Measurements from ENCODE around the gene ADAM12.

DNA sequence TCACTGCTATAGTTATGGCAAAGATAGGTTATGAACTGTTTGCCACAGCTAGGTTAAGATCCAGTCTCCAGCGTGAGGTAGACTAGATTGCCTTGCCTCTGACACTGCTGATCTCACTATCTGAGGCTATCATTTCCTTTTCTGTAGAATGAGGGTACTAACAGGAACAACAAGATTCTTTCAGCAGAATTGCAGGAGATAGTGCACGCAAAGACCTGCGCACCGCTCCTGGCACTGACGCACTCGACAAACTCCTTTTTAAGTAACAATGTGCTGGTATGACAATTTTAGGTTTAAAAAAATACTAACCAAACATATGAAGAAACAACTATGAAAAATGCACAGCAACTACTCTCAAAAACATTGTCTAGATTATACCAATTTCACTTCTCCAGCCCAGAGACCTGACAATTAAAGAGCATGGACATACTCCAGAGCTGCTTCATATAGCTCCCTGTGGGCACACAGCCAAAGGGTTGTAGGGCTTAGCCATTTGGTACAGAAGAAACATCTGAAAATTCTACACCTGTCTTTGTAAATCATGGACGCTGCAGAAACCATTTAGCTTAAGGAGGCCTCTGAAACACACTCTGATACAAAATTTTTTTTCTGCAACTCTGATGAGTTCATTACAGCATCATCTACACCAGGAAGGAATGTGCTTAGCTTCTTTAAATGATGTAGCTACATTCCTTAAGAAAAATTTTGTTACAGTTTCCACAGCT is 7.8 kb downstream of the ADAM12 start:
- no peak for TF ChIP-seq TAF1 (conservative IDR thresholded peaks at IDR 0.05)
- TF ChIP-seq, protein P1, sequence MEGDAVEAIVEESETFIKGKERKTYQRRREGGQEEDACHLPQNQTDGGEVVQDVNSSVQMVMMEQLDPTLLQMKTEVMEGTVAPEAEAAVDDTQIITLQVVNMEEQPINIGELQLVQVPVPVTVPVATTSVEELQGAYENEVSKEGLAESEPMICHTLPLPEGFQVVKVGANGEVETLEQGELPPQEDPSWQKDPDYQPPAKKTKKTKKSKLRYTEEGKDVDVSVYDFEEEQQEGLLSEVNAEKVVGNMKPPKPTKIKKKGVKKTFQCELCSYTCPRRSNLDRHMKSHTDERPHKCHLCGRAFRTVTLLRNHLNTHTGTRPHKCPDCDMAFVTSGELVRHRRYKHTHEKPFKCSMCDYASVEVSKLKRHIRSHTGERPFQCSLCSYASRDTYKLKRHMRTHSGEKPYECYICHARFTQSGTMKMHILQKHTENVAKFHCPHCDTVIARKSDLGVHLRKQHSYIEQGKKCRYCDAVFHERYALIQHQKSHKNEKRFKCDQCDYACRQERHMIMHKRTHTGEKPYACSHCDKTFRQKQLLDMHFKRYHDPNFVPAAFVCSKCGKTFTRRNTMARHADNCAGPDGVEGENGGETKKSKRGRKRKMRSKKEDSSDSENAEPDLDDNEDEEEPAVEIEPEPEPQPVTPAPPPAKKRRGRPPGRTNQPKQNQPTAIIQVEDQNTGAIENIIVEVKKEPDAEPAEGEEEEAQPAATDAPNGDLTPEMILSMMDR (IDR thresholded peaks at IDR 0.05; ENCODE audit: low read depth, low read length, missing input control) = no peak
- TF ChIP-seq SP1 (IDR thresholded peaks at IDR 0.05) = no peak
- TF ChIP-seq REST (IDR thresholded peaks at IDR 0.05) = no peak

All from liver (tissue), 3 donors.